Mucosa of stomach (tissue), 1 donor: ENCODE measurements around the gene TLR1.
"Not testable (repeated sequence)": the region's sequence is repeated elsewhere in the genome, so short reads cannot be mapped to it uniquely, and the experiment has no call there.

Experiments
- H3K27me3 ChIP-seq: one replicate; pipeline ENCODE4 v1.7.0; 2013; ENCODE audit warnings: mild to moderate bottlenecking, low read length; ENCODE audit not compliant: control insufficient read depth, insufficient read depth
- H3K36me3 ChIP-seq: one replicate; pipeline ENCODE4 v1.7.0; 2013; ENCODE audit warnings: low read length; ENCODE audit not compliant: control insufficient read depth, insufficient read depth
- H3K4me1 ChIP-seq: one replicate; pipeline ENCODE4 v1.7.0; 2013; ENCODE audit warnings: mild to moderate bottlenecking, low read length; ENCODE audit not compliant: control insufficient read depth, insufficient read depth
- H3K4me3 ChIP-seq: one replicate; pipeline ENCODE4 v1.7.0; 2013; ENCODE audit warnings: low read length
- H3K9ac ChIP-seq: one replicate; pipeline ENCODE4 v1.7.0; 2013; ENCODE audit warnings: mild to moderate bottlenecking, low read length, moderate library complexity
- H3K9me3 ChIP-seq: one replicate; pipeline ENCODE4 v1.7.0; 2013; ENCODE audit warnings: mild to moderate bottlenecking, low read length, moderate library complexity; ENCODE audit not compliant: control insufficient read depth
- donor health status: Pancreatic carcinoma.

Gene TLR1

DNA sequence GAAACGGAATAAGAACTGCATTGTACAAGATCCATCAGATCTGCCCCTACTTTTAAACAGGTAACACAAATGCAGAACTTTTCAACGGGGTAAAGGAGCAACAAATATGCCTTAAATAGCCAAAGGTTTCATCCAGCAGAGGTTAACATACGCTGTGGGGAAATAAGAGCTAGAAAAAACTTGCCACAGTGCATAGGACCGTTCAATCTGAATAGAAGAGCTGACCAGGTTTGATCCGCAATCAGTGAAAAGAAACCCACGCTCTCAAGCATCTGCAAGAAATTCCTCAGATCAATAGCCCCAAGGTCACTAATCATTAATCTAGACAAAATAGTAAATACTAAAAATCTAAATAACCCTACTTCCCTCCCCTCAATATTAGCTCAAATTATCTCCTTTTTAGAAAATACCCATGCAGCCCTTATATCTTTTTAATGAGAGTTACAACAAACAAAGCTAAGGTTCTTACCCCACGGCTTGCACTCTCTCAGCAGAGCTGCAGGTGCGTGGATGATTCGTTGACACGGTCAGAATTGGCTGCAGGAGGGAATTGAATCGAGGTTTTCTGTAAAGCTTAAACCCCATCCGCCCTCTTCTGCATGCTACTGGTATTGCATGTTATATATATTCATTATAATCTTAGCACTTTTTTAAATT is 22.0 kb downstream of the TLR1 start, which contains the start of gene TLR10:
TSS of gene TLR10 (minus strand) at position 539 of the 657 bp plus-strand sequence. CDS start 7,400 bp downstream, outside the sequence.
- Histone ChIP-seq H3K4me1 (peaks cover 7% of the 10 kb centered on the region), H3K36me3 (no peaks in the 10 kb centered on the region), H3K9me3 (no peaks in the 10 kb centered on the region), H3K9ac (no peak within 1 kb of the TSS), H3K4me3 (no peak within 1 kb of the TSS), H3K27me3 (no peaks in the 10 kb centered on the region)

GRCh38 chr4:38781854-38782261 is 22.7 kb downstream of the TLR1 start:
- Histone ChIP-seq H3K36me3 (no peaks in the 10 kb centered on the region), H3K4me1 (peaks cover 6% of the 10 kb centered on the region), H3K9ac (no peak overlapping the region), H3K9me3 (no peaks in the 10 kb centered on the region), H3K27me3 (no peaks in the 10 kb centered on the region), H3K4me3 (no peak overlapping the region)

DNA sequence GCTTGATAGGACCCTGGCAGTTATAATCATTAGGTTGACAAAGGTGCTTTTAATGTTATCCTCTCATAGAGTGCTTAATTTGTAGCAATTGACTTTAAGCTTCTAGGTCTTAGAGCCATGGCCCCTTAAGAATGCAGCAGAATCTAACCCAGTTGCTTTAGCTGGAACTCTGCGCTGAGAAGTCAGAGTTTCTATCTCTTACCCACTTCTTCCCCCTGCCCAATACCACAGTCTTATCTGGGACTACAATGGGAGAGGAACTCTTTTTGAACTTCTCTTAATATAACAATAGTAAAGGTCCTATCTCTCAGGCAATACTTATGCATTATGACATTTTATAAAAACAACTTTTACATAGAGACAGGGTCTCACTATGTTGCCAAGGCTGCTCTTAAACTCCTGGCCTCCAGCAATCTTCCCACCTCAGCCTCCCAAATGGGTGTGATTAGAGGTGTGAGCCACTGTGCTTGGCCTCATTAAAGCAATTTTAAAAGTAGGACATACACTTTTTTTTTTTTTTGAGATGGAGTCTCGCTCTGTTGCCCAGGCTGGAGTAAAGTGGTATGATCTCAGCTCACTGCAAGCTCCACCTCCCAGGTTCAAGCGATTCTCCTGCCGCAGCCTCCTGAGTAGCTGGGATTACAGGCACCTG is 23.6 kb downstream of the TLR1 start:
- no peaks in the 10 kb centered on the region for H3K9me3 ChIP-seq
- H3K4me3 ChIP-seq: no peak overlapping the region
- no peak overlapping the region for H3K9ac ChIP-seq
- H3K36me3 ChIP-seq: no peaks in the 10 kb centered on the region
- no peaks in the 10 kb centered on the region for H3K27me3 ChIP-seq
- peaks cover 6% of the 10 kb centered on the region for H3K4me1 ChIP-seq

DNA sequence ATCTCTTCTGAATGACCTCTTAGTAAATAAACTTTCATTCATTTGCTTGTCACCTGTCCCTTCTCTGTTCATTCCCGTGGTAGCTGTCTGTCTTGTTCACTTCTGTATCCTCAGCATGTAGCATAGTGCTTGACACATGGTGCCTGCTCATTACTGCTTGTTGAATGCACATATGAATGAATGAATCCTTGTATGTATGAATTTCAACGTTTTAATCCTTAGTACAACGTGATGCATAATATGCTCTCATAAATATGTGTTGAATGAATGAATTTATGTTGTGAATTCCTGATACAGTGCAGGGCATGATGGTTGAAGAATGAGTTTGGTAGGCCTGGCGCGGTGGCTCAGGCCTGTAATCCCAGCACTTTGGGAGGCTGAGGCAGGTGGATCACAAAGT is 24.8 kb downstream of the TLR1 start:
- H3K9ac ChIP-seq: no peak overlapping the region
- H3K9me3 ChIP-seq: no peaks in the 10 kb centered on the region
- H3K27me3 ChIP-seq: no peaks in the 10 kb centered on the region
- no peak overlapping the region for H3K4me3 ChIP-seq
- H3K36me3 ChIP-seq: no peaks in the 10 kb centered on the region
- peaks cover 6% of the 10 kb centered on the region for H3K4me1 ChIP-seq

DNA sequence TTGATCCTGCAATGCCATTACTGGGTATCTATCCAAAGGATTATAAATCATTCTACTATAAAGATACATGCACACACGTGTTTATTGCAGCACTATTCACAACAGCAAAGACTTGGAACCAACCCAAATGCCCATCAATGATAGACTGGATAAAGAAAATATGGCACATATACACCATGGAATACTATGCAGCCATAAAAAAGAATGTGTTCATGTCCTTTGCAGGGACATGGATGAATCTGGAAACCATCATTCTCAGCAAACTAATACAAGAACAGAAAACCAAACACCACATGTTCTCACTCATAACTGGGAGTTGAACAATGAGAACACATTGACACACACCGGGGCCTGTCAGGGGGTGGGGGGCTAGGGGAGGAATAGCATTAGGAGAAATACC is 26.7 kb downstream of the TLR1 start:
- not testable (repeated sequence) for H3K4me3 ChIP-seq, H3K27me3 ChIP-seq, H3K4me1 ChIP-seq, H3K9me3 ChIP-seq, H3K9ac ChIP-seq, H3K36me3 ChIP-seq

DNA sequence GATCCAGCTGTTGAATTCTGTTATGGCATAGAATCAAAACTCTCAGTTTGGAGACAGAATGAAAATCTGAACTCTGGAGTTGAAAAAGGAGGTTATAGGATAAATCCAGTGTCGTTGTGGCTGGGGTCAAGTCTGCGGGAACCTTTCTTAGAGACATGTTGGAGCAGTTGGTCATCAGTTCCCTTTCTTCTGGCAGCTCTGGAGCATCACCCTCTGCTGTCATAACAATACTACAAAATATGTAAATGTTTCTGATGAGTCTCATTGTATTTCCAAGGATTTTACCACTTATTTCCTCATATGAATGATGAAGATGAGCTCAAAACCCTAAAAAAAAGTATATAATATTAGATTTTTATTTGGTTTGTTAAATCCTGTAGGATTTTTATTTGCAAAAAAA is 29.3 kb downstream of the TLR1 start:
- H3K36me3 ChIP-seq: no peaks in the 10 kb centered on the region
- no peak overlapping the region for H3K4me3 ChIP-seq
- no peaks in the 10 kb centered on the region for H3K27me3 ChIP-seq
- H3K9me3 ChIP-seq: no peaks in the 10 kb centered on the region
- H3K9ac ChIP-seq: no peak overlapping the region
- peaks cover 6% of the 10 kb centered on the region for H3K4me1 ChIP-seq

DNA sequence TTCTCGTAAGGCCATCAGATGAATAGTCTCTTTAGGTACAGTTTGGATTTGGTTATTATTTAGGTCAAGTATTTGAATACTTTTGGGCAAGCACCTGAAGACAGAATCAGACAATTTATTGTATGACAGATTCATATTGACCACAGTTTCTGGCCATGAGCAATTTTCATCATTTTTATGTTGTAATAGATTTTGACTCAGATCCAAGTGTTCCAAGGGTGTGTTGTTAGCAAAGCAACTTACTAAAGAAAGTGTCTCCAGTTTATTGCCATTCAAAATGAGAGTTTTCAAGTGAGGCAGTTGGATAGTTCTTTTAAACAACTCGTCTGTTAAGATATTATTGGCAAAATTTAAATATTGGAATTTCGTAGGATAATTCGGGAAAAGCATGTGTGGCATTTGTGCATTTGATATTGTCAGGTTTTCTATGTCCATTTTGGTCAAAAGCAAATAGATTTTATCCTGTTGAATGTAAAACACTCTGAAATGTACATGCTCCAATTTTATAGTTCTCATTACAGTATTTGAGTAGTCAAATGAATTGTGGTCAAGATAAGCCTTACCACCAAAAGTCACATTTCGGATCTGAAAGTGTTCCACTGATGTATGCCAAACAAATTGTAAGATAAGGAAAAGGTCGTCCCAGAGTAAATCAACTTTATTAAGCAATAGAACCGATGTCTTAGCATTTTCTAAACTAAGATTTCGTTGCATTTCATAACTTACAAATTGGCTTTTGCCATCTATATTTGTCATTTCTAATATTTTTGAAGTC is 30.2 kb downstream of the TLR1 start:
- H3K9me3 ChIP-seq: no peaks in the 10 kb centered on the region
- H3K9ac ChIP-seq: no peak overlapping the region
- H3K27me3 ChIP-seq: no peaks in the 10 kb centered on the region
- no peaks in the 10 kb centered on the region for H3K36me3 ChIP-seq
- peaks cover 6% of the 10 kb centered on the region for H3K4me1 ChIP-seq
- no peak overlapping the region for H3K4me3 ChIP-seq

DNA sequence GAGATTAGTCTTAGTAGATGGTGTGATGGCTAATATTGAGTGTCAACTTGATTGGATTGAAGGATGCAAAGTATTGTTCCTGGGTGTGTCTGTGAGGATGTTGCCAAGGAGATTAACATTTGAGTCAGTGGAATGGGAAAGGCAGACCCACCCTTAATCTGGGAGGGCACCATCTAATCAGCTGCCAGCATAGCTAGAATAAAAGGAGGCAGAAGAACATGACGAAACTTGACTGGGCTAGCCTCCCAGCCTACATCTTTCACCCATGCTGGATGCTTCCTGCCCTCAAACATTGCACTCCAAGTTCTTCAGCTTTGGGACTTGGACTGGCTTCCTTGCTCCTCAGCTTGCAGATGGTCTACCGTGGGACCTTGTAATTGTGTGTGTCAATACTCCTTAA is 34.3 kb downstream of the TLR1 start:
- not testable (repeated sequence) for H3K9me3 ChIP-seq

GRCh38 chr4:38769857-38770256 is 34.7 kb downstream of the TLR1 start:
- Histone ChIP-seq H3K27me3 (no peaks in the 10 kb centered on the region), H3K4me1 (no peaks in the 10 kb centered on the region), H3K4me3 (no peak overlapping the region), H3K9me3 (no peaks in the 10 kb centered on the region), H3K36me3 (no peaks in the 10 kb centered on the region), H3K9ac (no peak overlapping the region)

More for the DNA sequence above, 34.3 kb downstream of the TLR1 start:
- H3K4me1 ChIP-seq, H3K9ac ChIP-seq, H3K4me3 ChIP-seq, H3K36me3 ChIP-seq, H3K27me3 ChIP-seq: not testable (repeated sequence)

DNA sequence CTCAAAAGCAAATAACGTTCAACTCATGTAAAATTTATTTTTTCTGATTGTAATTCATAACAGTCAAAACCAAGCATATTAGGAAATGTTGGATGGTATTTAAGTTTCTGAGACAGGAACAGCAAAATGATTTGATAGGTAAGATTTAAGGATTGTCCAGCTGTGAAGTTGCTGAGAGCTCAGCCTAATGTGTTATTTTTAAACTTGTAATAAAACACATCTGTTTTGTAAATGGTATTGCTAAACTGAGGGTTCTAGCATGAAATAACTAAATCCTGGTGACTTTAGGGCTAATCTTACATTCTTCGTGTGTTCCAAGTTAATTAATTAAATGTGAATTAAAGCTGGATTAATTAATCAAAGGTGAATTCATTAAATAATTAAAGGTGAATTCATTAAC is 35.1 kb downstream of the TLR1 start:
- no peaks in the 10 kb centered on the region for H3K36me3 ChIP-seq
- H3K9ac ChIP-seq: no peak overlapping the region
- no peaks in the 10 kb centered on the region for H3K9me3 ChIP-seq
- no peak overlapping the region for H3K4me3 ChIP-seq
- H3K27me3 ChIP-seq: no peaks in the 10 kb centered on the region
- H3K4me1 ChIP-seq: no peaks in the 10 kb centered on the region

DNA sequence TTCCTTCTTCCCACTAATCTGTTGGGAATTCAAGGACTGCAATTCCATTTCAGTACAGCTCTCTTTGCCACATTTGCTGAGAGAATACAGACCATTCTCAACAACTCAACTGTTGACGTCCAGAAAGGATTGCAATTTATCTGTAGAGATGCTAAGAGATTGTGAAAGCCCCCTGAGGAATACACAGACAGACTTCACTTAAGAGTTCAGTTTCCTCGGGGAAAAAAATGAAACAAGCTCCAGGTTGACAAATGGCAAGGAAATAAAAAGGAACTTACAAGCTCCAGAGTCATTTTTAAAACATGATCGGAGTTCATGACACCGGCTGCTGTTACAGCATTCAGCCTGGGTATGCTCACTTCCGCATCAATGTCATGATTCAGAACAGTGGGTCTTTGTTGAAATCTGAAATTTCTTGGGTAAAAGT is 35.6 kb downstream of the TLR1 start:
- H3K4me1 ChIP-seq: no peaks in the 10 kb centered on the region
- no peak overlapping the region for H3K4me3 ChIP-seq
- no peak overlapping the region for H3K9ac ChIP-seq

DNA sequence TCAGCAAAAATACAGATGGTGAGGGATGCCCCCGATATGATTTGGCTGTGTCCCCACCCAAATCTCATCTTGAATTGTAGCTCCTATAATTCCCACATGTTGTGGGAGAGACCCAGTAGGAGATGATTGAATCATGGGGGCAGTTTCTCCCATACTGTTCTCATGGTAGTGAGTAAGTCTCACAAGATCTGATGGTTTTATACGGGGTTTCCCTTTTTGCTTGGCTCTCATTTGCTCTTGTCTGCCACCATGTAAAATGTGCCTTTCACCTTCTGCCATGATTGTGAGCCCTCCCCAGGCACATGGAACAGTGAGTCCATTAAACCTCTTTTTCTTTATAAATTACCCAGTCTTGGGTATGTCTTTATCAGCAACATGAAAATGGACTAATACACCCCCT is 37.7 kb downstream of the TLR1 start:
- H3K4me3 ChIP-seq, H3K9me3 ChIP-seq, H3K9ac ChIP-seq, H3K27me3 ChIP-seq, H3K4me1 ChIP-seq, H3K36me3 ChIP-seq: not testable (repeated sequence)

More for the DNA sequence above, 35.6 kb downstream of the TLR1 start:
- no peaks in the 10 kb centered on the region for H3K9me3 ChIP-seq
- H3K27me3 ChIP-seq: no peaks in the 10 kb centered on the region
- no peaks in the 10 kb centered on the region for H3K36me3 ChIP-seq
